GM10266 (cell line): ENCODE measurements around the gene UBE4A.

ENCODE experiments used
- DNase-seq: peaks from one replicate; pipeline ENCODE4 v3.0.0; 2012; ENCODE audit errors: extremely low spot score
- CTCF ChIP-seq: IDR thresholded peaks from 2 replicates; pipeline ENCODE4 v1.5.1; 2012; ENCODE audit warnings: mild to moderate bottlenecking, low read depth; ENCODE audit not compliant: control insufficient read depth, insufficient read depth; ENCODE audit errors: missing control alignments

Gene UBE4A

GRCh38 chr11:118359295-118359958, at the start of gene UBE4A:
Gene UBE4A (plus strand): TSS chr11:118359600. CDS start chr11:118365081, 5,481 bp downstream.
- peak; percentile 84 for DNase-seq

GRCh38 chr11:118310271-118310670, 49.1 kb upstream of the UBE4A start:
- DNase-seq, result no peak
- no peak for TF ChIP-seq CTCF

More at GRCh38 chr11:118359295-118359958, at the start of gene UBE4A:
- TF ChIP-seq CTCF, result no peak

GRCh38 chr11:118310781-118311485, 48.5 kb upstream of the UBE4A start:
- DNase-seq, result no peak
- no peak for TF ChIP-seq CTCF

- peak; percentile 3 for TF ChIP-seq CTCF
- DNase-seq, result no peak
Measured at GRCh38 chr11:118311518-118311917, 47.9 kb upstream of the UBE4A start.

GRCh38 chr11:118312328-118312727, 47.1 kb upstream of the UBE4A start:
- TF ChIP-seq CTCF, result no peak
- DNase-seq, result no peak

GRCh38 chr11:118313242-118313641, 46.2 kb upstream of the UBE4A start:
- TF ChIP-seq CTCF, result no peak
- DNase-seq, result no peak

GRCh38 chr11:118314988-118315411, 44.4 kb upstream of the UBE4A start:
- DNase-seq, result no peak
- no peak for TF ChIP-seq CTCF
